Daoy (cell line): ENCODE results near the gene ELL2. TPM values are rescaled to one million over a fixed set of nuclear protein-coding genes. Genes with fewer than 3 reads are reported as not detected.
"Not testable (repeated sequence)": the region's sequence is repeated elsewhere in the genome, so short reads cannot be mapped to it uniquely, and the experiment has no call there.

Source experiments
- DNase-seq: peaks from one replicate; pipeline ENCODE4 v3.0.0-alpha.2; 2015; ENCODE audit warnings: low read depth
- total RNA-seq: library from RNA; depleted of rRNA; stranded (reverse); fragments of >200 nt; shearing (Covaris generic); gene quantifications from 2 replicates; pipeline ENCODE4 v1.2.3, GENCODE V29; 2014

The ELL2 gene
- total RNA-seq, 1 experiment from 2014 or later, result 29.9 TPM

GRCh38 chr5:95909738-95910137 lies 51.9 kb downstream of the ELL2 start:
- DNase-seq, result no peak

DNA sequence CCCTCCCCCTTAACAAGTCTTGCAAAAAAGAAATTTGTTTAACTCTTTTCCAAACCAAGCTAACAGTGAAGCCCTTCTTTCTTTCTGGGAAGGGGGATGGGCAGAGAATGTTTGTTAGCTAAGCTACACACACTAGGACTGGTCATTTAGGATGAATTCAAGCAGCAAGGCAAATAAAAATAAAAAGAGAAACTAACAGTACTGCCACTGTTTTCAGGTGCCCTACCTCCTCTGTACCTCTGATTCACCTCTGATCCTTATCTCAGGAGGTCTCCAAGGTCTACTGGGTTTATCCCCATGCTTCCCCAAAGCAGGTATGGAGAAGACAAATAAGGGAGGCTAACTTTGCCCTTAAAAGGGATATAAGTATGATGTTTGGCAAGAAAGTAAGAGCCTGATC lies 52.9 kb downstream of the ELL2 start:
- DNase-seq, result no peak

DNA sequence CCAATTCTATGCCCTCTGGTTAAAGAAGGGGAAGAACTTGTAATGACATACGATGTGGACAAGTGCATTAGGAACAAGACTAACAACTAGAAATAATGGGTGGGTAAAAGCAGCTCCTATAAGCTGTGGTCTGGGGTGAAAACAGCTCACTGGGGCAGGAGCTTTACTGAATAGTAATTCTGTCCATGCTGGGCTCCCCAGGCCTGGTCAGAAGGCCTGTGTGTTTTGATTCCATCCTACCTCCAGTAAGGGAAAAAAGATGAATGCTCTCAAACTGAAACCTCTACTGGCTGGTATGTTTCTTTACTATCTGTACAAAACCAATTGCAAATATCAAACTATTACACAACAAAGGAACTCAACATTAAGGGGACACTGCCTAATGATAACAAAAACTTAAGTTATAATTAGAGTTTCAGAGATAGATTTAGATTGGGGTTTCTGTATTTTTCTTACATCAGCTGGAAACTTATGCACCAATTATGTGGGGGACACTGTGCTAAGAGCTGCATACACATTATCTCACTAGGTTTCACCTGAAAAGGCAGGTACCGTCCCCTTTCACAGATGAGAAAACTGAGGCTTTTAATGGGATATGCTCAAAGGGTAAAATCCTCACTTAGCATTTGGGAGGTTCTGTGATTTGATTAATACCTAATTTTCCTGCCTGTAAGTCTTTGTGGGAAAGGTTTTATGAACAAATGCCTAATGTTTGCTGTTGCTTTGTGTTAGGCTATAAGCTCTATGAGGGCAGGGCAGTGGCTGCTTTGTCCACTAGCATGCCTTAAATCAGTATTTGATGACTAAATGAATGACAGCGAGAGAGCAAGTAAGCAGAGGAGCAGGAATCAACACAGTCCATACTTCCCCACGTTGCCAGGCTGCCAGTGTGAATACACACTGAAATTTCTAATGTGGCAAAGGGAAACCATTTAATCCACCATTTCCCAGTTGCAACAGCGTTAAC lies 53.6 kb downstream of the ELL2 start:
- no peak for DNase-seq

GRCh38 chr5:95907067-95907705 lies 54.5 kb downstream of the ELL2 start:
- no peak for DNase-seq

DNA sequence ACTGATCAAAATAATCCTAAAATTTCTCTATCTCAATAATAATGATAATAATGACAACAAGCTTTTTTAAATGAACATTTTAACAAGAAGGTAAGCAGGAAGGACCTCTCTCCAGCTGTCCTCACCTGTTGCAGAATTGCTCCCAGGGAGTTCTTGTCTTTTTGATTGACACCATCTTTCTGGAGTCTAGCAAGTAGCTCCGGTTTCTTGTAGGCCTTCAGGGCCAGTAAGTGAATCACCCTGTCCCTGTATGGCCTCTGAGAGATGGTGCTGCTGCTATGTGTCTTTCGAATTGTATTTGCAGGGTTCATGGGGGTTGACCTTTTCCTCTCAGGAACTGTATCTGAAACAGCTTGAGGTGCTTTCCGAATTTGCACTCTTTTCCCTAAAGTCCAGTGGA lies 55.3 kb downstream of the ELL2 start:
- not testable (repeated sequence) for DNase-seq

DNA sequence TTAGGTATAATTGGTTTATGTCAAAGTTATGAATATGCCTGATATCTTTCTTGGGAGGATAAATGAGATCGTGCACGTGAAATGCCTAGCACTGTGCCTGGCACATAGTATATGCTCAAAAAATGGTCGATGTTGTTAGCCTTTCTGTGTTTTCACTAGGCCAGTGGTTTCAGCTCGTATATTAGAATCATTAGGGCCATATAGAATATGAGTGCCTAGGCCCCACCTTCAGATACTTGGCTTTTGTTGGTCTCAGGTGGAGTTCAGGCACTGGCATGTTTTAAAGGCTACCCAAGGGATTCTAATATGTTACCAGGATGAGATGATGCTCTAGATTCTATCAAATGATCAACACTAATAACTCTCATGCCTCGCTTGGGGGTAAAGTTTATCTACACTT lies 56.8 kb downstream of the ELL2 start:
- DNase-seq, result no peak

- no peak for DNase-seq
These were observed 57.8 kb downstream of the ELL2 start for GRCh38 chr5:95903838-95904237.

DNA sequence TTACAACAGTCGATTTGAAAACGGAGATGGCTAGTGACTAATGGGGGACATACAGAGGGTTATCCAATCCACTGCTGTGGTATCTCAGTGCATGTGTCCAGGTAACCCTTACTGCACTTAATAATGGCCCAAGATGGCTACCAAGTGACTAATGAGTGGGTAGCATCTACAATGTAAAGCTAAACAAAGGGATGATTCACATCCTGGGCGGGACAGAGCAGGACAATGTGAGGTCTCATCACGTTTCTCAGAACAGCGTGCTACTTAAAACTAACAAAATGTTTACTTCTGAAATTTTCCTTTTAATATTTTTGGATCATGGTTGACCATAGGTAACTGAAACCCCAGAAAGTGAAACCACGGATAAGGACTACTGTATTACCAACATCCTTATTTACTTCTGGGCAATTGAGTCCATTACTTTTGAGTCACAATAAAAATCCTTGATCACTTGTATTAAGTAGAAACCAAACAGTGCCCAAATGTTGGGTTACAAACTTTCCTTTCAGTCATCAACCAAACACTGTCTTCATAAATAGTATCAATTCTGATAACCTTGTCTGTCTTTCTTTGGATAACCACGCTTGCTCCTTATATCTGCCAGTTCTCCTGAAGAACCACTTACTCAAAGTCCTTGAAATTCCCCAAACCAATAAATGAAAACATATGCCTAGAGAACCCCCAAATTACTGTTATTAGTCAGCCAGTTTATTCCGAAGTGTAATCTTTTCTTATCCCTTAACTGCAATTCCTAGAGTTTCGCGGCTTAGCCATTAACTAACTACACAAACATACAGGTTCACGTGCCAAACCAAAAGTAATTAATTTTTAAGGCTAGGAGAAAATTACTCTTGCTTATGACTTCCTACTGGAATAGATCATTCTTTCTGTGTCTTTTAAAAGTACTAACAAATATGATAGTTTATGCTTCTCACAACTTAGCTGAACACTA lies 59.7 kb downstream of the ELL2 start:
- peak; percentile 79 for DNase-seq

DNA sequence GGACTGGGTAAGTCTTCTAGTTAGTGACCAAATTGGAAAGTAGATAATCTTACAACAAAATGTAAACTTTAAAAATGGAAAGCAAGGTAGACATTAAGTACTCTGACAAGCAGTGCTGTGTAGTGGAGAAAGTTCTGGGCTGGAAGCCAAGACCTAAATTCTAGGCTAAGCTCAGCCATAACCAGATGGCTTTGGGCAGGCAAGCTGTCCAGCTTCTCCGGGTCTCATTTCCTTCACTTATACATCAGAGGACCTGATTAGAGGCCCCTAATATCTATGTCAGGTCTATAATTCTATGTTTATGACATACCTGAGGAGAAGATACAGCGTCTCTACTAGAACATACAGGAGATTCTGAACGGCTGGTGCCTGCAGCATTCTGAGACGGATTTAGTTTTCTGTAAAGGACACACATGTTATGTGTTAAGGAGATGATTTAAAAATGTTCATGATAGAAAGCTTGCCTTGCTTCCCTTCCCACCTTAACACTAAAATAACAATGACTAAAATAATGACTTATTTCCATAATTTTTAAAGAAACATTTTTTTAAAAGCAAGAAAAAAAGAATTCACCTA lies 61.2 kb downstream of the ELL2 start:
- DNase-seq, result no peak

DNA sequence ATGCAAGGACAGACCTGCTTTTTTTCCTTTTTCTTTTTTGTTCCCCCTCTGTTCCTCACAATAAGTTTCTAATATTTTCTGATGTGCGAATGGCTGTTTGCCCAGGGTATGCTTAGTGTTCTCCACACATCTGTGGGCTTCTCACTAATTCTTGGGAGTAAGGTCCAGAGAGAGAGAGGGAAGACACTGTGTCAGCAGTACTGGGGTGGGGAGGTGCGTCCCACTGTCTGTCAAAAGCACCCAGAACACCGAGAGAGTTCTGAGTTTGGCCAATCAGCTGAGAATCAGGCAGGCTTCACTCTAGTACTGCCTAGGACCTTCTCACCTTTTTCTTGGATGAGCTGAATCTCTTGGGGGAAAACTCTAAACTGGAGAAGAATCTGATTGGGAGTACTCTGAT lies 61.8 kb downstream of the ELL2 start:
- DNase-seq, result no peak

DNA sequence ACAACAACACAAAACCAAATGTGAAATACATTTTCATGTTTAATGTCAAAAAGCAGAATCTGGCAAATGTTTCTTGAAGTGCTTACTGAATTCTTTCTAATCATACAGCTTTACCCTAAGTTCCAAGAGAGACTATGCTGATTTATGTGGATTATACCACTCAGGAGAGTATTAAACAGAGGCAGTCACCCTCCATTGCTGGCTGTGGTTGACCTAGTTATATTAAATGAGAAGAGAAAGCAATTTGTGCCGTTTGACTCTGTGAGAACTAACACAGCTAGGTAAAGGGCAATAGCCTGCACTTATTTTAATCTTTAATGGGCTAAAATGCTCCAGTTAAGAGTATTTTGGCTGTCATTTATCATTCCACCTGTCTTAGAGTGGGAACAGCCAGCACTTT lies 62.6 kb downstream of the ELL2 start:
- DNase-seq, result no peak

DNA sequence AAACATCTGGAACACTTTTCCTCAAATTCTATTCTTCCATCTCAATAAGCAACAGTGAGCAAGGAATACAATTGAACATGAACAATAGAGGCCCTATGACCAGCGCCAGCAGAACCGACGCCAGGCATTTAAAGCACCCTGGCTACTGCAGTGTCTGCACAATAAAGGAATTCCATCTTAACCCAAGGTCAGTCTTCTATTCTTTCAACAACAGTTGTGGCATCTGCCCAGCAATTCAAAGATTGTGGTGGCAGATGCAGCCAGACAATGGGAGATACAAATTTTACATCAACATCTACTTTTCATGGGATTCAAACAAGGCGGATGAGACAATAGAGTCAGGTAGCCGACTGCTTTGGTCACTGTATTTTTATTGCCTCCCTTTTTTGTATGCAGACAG lies 65.9 kb downstream of the ELL2 start:
- no peak for DNase-seq

- no peak for DNase-seq
These were observed 66.4 kb downstream of the ELL2 start for GRCh38 chr5:95895251-95895650.

GRCh38 chr5:95892784-95893354 lies 68.8 kb downstream of the ELL2 start:
- no peak for DNase-seq

- no peak for DNase-seq
These were observed 70.2 kb downstream of the ELL2 start for GRCh38 chr5:95891499-95891898.

GRCh38 chr5:95889076-95889475 lies 72.6 kb downstream of the ELL2 start:
- DNase-seq, result no peak

GRCh38 chr5:95887977-95888376 lies 73.7 kb downstream of the ELL2 start:
- no peak for DNase-seq

DNA sequence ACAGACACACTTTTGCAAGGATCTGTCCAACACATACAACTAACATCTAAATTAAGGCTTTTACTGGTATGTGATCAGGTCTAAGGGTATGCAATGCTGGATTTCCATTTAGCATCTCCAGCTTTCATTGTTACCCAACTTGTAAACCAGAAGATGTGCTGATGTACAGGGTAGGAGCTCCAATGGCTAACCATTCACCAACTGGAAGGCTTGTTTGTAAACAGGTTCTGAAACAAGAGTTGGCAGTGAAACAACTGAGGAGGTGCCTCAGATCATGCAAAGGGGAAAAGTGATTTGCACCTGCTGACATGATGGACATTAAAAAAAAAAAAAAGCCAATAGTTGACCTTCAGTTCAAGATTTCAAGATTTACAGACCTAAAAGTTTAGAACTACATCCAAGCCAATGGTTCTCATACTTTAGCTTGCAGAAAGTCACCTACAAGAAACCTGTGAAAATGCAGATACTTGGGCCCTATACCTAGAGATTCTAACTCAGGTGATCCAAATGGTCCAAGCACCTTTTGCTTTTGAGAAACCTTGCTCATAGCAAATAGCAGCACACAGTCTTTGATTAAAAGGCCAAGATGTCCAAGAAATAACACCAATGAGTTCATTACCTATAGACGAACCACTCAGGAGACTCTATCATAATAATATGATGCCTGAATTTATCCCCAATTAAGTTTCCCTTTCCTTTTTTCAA lies 75.2 kb downstream of the ELL2 start:
- no peak for DNase-seq

DNA sequence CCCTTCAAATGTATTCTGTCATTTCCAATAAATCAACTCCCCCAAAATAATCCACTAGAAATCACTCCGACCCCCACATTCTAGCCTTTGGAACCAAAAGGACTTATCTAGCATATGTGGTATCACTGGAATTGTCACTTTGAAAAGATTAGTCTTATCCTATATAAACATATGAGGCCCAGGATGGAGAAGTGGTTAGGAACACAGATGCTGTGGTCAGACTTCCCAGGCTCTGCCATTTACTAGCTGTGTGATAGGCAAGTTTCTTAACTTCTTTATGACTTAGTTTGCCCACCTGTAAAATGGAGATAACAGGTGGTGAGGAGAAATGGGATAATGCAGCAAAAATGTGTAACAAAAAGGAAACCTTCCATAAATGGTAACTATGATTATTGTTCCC lies 77.1 kb downstream of the ELL2 start:
- no peak for DNase-seq

GRCh38 chr5:95884017-95884325 lies 77.7 kb downstream of the ELL2 start:
- peak; percentile 32 for DNase-seq
